Neural progenitor cell (in vitro differentiated cells): Measurements from ENCODE around the gene LRRC15. TPM values are rescaled to one million over a fixed set of nuclear protein-coding genes. Genes with fewer than 3 reads are reported as not detected.

Experiments used
- DNase-seq: peaks from one replicate; pipeline ENCODE4 v3.0.0-alpha.2; 2016; ENCODE audit warnings: low spot score
- H2AFZ ChIP-seq: fragments of 200-600 bp; sonication (generic); replicated peaks from 2 replicates; pipeline ENCODE4 v1.6.1; 2016; ENCODE audit warnings: antibody characterized with exemption
- H3F3A ChIP-seq: fragments of 200-600 bp; sonication (generic); 2 replicates; pipeline ENCODE4 v1.6.1; 2016; ENCODE audit warnings: antibody characterized with exemption, low read depth
- H3K27ac ChIP-seq: fragments of 200-600 bp; sonication (generic); 2 replicates; pipeline ENCODE4 v1.5.1; 2016; ENCODE audit warnings: mild to moderate bottlenecking
- H3K27me3 ChIP-seq: fragments of 200-600 bp; sonication (generic); 2 replicates; pipeline ENCODE4 v1.6.1; 2016; ENCODE audit warnings: mild to moderate bottlenecking, moderate library complexity
- H3K36me3 ChIP-seq: fragments of 200-600 bp; sonication (generic); 2 replicates; pipeline ENCODE4 v1.5.1; 2016
- H3K4me1 ChIP-seq: fragments of 200-600 bp; sonication (generic); 2 replicates; pipeline ENCODE4 v1.6.1; 2016; ENCODE audit warnings: mixed run types
- H3K4me2 ChIP-seq: fragments of 200-600 bp; sonication (generic); 2 replicates; pipeline ENCODE4 v1.6.1; 2016
- H3K4me3 ChIP-seq: fragments of 200-600 bp; sonication (generic); 2 replicates; pipeline ENCODE4 v1.5.1; 2016
- H3K79me2 ChIP-seq: fragments of 200-600 bp; sonication (generic); 2 replicates; pipeline ENCODE4 v1.6.1; 2016; ENCODE audit warnings: low read depth
- H3K9ac ChIP-seq: fragments of 200-600 bp; sonication (generic); 2 replicates; pipeline ENCODE4 v1.6.1; 2016
- H3K9me3 ChIP-seq: fragments of 200-600 bp; sonication (generic); 2 replicates; pipeline ENCODE4 v1.5.1; 2016; ENCODE audit warnings: low read depth
- H4K20me1 ChIP-seq: fragments of 200-600 bp; sonication (generic); 2 replicates; pipeline ENCODE4 v1.6.1; 2016; ENCODE audit warnings: low read depth
- H3K27ac Mint-ChIP-seq: 3 replicates; pipeline ENCODE4 v1.8.0; 2021; ENCODE audit warnings: mixed read lengths
- H3K27me3 Mint-ChIP-seq: 2 replicates; pipeline ENCODE4 v1.8.0; 2022; ENCODE audit warnings: low read depth, mild to moderate bottlenecking, inconsistent platforms, moderate library complexity, mixed read lengths; ENCODE audit not compliant: insufficient read depth
- H3K36me3 Mint-ChIP-seq: 3 replicates; pipeline ENCODE4 v1.8.0; 2021; ENCODE audit warnings: mixed read lengths
- H3K4me1 Mint-ChIP-seq: 3 replicates; pipeline ENCODE4 v1.8.0; 2021; ENCODE audit warnings: mixed read lengths
- H3K4me3 Mint-ChIP-seq: 3 replicates; pipeline ENCODE4 v1.8.0; 2021; ENCODE audit warnings: mild to moderate bottlenecking, moderate library complexity, mixed read lengths
- H3K9me3 Mint-ChIP-seq: 3 replicates; pipeline ENCODE4 v1.8.0; 2020; ENCODE audit warnings: mixed read lengths
- EZH2 ChIP-seq: fragments of 200-600 bp; sonication (generic); IDR thresholded peaks from 2 replicates; pipeline ENCODE4 v1.6.1; 2017; ENCODE audit warnings: antibody characterized with exemption, mild to moderate bottlenecking, moderate library complexity
- EZH2phosphoT487 ChIP-seq: fragments of 200-600 bp; sonication (generic); IDR thresholded peaks from 2 replicates; pipeline ENCODE4 v1.6.1; 2017; ENCODE audit warnings: antibody characterized with exemption
- total RNA-seq: library from RNA; depleted of rRNA; stranded (reverse); fragments of >200 nt; gene quantifications from 2 replicates; pipeline ENCODE4 v1.2.3, GENCODE V29; 2015; ENCODE audit warnings: low replicate concordance
- TF ChIP-seq, protein P1 (sequence below): fragments of 200-600 bp; sonication (generic); IDR thresholded peaks from 2 replicates; pipeline ENCODE4 v1.5.1; 2017; ENCODE audit warnings: antibody characterized with exemption, mild to moderate bottlenecking

Gene LRRC15
- total RNA-seq, 1 donor from 2014 or later = not detected

DNA sequence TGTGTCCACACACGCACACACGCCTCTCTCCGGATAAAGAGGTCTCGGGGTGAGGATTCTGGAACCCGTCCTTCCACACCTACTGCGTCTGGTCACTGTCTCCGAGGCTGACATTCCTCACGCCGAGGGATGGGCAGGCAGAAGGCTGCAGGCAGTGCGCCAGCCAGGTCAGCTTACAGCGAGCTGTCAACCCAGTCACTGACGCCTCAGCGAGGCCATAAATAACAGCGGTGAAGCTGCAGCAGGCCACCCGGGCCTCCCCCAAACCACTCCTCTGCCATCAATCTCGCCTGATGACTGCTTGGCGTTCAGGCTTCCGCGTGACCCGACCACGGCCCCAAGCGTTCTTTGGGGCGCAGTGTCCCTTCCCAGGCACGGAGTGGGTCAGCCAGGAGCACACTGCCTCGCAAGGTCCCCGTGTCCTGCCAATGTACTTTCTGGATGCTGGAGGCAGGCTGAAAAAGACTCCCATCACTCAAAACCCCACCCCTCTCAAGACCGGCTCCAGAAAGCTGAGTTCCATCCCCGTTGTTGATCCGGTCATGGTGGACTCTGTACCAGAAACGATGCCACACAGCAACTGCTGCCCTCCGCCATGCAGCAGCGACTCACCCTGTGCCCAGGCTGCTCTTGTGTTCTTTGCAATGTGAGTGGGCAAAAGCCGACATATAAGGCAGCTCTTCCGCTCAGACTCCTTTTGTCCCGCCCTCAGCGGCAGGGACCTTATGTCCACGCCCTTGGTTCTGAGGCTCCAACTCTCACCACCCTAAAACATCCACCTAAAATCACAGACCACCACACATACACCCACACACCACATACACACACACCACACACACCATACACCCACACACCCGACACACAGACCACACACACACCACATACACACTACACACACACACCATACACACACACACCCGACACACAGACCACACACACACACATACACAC lies 45.5 kb downstream of the LRRC15 start:
- Histone ChIP-seq H3K27ac (no peak overlapping the region), H4K20me1 (no peaks in the 10 kb centered on the region), H3K9ac (no peak overlapping the region), H2AFZ (no peak overlapping the region), H3K9me3 (peaks cover 3% of the 10 kb centered on the region), H3K36me3 (no peaks in the 10 kb centered on the region), H3K27me3 (no peaks in the 10 kb centered on the region), H3K4me3 (no peak overlapping the region), H3K4me2 (no peak overlapping the region), H3F3A (peaks cover 50% of the 10 kb centered on the region), H3K79me2 (no peaks in the 10 kb centered on the region), H3K4me1 (no peaks in the 10 kb centered on the region)
- no peak overlapping the region for H3K4me3 Mint-ChIP-seq
- no peaks in the 10 kb centered on the region for H3K4me1 Mint-ChIP-seq
- H3K36me3 Mint-ChIP-seq = peaks cover under 1% of the 10 kb centered on the region
- no peak overlapping the region for H3K27ac Mint-ChIP-seq
- TF ChIP-seq, protein P1, sequence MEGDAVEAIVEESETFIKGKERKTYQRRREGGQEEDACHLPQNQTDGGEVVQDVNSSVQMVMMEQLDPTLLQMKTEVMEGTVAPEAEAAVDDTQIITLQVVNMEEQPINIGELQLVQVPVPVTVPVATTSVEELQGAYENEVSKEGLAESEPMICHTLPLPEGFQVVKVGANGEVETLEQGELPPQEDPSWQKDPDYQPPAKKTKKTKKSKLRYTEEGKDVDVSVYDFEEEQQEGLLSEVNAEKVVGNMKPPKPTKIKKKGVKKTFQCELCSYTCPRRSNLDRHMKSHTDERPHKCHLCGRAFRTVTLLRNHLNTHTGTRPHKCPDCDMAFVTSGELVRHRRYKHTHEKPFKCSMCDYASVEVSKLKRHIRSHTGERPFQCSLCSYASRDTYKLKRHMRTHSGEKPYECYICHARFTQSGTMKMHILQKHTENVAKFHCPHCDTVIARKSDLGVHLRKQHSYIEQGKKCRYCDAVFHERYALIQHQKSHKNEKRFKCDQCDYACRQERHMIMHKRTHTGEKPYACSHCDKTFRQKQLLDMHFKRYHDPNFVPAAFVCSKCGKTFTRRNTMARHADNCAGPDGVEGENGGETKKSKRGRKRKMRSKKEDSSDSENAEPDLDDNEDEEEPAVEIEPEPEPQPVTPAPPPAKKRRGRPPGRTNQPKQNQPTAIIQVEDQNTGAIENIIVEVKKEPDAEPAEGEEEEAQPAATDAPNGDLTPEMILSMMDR = no peak
- TF ChIP-seq EZH2phosphoT487 (no peak), EZH2 (no peak)
- peaks cover 5% of the 10 kb centered on the region for H3K27me3 Mint-ChIP-seq
- H3K9me3 Mint-ChIP-seq = peaks cover 8% of the 10 kb centered on the region
- DNase-seq = peak; percentile 40

- H3K27ac ChIP-seq = no peak overlapping the region
- H3F3A ChIP-seq = peaks cover 39% of the 10 kb centered on the region
- Mint-ChIP-seq H3K27me3 (peaks cover 1% of the 10 kb centered on the region), H3K4me3 (no peak overlapping the region), H3K9me3 (peaks cover 13% of the 10 kb centered on the region), H3K4me1 (no peaks in the 10 kb centered on the region), H3K36me3 (peaks cover 3% of the 10 kb centered on the region), H3K27ac (peak overlapping the region; percentile 62)
- no peak overlapping the region for H3K9ac ChIP-seq
- no peak overlapping the region for H3K4me2 ChIP-seq
- H3K9me3 ChIP-seq = peaks cover 7% of the 10 kb centered on the region
- no peak for DNase-seq
- no peak overlapping the region for H2AFZ ChIP-seq
- no peaks in the 10 kb centered on the region for H3K79me2 ChIP-seq
- H3K4me1 ChIP-seq = no peaks in the 10 kb centered on the region
- H3K27me3 ChIP-seq = no peaks in the 10 kb centered on the region
- H3K4me3 ChIP-seq = no peak overlapping the region
- no peaks in the 10 kb centered on the region for H4K20me1 ChIP-seq
- TF ChIP-seq EZH2phosphoT487 (no peak), EZH2 (no peak)
- TF ChIP-seq, protein P1 = no peak
- no peaks in the 10 kb centered on the region for H3K36me3 ChIP-seq
Observed at GRCh38 chr3:194322678-194323211, 46.8 kb downstream of the LRRC15 start.

GRCh38 chr3:194321693-194322640 lies 47.6 kb downstream of the LRRC15 start:
- H3K4me1 Mint-ChIP-seq = no peaks in the 10 kb centered on the region
- Histone ChIP-seq H3K9ac (no peak overlapping the region), H2AFZ (no peak overlapping the region), H3F3A (peaks cover 32% of the 10 kb centered on the region), H3K4me1 (no peaks in the 10 kb centered on the region), H3K36me3 (no peaks in the 10 kb centered on the region), H3K4me3 (no peak overlapping the region), H3K27ac (no peak overlapping the region), H4K20me1 (no peaks in the 10 kb centered on the region), H3K9me3 (peaks cover 7% of the 10 kb centered on the region), H3K79me2 (no peaks in the 10 kb centered on the region), H3K4me2 (no peak overlapping the region), H3K27me3 (peaks cover 3% of the 10 kb centered on the region)
- H3K36me3 Mint-ChIP-seq = peaks cover 3% of the 10 kb centered on the region
- peaks cover 7% of the 10 kb centered on the region for H3K27me3 Mint-ChIP-seq
- TF ChIP-seq EZH2 (no peak), EZH2phosphoT487 (no peak)
- TF ChIP-seq, protein P1 = no peak
- no peak for DNase-seq
- peaks cover 17% of the 10 kb centered on the region for H3K9me3 Mint-ChIP-seq
- H3K27ac Mint-ChIP-seq = peak overlapping the region; percentile 62
- peak overlapping the region; percentile 27 for H3K4me3 Mint-ChIP-seq
